Measurements from ENCODE around the gene FASTK.

Gene FASTK

GRCh38 chr7:151083071-151083823, 2.6 kb upstream of the FASTK start, which contains the start of gene TMUB1:
Gene TMUB1 (minus strand): TSS chr7:151083493. CDS start chr7:151082563, 930 bp downstream.
- peak in 56 of 58 donors; percentile 28 to 87 (median 68) for DNase-seq

DNA sequence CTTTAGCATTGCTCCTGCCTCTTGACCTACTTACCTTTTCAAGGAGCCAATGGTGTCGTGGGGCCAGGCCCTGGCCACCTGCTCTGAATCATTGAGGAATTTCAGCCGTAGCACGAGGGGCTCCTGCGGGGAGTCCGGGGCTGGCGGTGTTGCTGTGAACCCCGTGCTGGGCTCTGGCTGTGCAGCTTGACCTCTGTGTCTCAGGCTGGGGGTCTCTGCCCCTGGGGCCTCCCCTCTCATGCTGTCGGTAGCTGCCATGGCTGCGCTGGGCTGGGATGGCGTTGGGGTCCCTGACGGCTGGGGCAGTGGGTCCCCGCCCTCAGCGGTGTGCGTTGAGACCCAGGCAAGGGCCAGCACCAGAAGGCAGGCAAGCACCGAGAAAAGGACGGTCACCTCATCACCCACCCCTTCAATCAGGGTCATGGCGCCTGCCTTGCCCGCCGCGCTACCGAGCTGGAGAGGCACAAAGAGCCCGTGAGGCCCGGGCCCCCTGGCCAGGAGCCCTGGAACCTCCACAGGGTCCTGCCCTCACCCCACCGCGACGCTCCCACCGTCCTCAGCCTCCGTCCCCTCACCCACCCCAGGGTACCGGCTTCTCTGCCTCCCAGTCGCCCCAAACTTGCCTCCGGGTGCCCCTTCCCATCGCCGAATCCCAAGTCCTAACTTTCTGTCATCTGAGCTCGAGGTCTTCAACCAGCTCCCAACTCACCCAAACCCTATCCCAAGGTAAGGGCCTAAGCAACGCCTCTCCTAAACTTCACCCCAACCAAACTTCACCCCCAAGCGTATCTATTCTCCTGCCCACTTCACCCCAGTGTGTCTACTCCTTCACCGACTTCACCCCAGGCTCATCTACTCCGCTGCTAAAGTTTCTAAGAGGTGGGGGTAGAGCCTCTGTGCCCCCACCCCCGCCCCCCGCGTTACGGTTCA, 1.8 kb upstream of the FASTK start:
- no peak for DNase-seq

DNA sequence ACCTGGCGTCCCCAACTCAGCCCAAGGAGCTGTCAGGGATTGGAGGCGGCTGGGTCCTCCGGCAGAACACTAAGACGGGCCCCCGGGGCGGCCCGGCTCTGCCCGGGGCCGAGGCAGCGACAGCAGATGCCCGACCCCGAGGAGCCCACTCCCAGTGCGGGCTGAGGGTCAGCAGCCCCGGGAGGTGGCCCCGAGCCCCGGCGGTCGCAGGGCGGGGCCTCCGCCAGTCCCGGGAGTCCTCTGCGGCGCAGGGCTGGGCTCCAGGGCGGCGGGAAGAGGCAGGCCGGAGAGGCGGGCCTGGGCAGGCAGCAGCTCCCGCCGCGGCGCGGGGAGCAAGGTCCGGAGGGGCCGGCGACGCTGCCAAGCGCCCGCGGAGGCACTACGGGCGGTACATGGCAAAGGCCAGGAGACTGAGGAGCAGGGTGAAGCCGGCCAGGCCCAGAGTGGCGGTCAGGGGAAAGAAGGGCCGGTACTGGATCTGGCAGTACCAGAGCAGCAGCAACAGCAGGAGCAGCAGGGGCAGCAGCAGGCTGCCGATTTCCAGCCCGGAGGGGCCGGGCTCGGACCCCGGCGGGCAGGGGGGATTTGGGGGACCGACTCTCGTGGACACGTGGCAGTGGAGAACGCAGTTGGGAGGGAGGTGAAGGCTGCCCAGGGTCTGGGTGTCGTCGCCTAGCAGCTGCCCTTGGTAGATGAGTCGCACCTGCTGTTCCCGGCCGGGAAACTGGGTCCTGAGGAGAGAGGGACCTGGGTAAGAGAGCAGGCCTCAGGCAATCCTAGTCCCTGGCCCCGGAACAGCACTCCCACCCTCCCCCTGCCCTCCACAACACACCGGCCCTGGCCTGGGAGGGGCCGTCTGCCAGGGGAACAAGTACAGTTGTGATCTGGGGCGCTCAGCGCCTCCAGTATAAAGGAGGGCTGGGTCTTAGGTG, 827 bp upstream of the FASTK start:
- peak in 1 of 58 donors; percentile 12 for DNase-seq

DNA sequence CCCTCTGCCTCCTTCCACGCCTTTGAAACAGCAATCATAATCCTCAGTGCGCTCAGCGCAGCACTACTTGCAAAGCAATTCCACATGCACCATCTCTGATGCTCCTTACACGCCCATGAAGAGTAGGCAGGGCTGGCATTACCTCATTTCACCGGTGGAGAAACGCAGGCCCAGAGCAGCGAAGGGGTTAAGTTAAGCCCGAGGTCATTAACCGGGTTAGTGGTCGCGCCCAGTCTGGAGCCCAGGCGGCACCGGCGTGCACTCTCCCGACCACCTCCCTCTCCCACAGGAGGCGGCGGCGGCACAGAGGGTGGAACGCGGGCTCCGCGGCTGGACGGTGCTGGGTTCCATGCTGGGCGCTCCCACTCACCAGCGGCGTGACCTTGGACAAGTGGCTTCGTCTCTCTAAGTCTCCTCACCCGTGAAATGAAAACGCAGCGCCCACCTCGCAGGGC, 515 bp downstream of the FASTK start:
- peak in 5 of 58 donors; percentile 32 to 68 (median 58) for DNase-seq

DNA sequence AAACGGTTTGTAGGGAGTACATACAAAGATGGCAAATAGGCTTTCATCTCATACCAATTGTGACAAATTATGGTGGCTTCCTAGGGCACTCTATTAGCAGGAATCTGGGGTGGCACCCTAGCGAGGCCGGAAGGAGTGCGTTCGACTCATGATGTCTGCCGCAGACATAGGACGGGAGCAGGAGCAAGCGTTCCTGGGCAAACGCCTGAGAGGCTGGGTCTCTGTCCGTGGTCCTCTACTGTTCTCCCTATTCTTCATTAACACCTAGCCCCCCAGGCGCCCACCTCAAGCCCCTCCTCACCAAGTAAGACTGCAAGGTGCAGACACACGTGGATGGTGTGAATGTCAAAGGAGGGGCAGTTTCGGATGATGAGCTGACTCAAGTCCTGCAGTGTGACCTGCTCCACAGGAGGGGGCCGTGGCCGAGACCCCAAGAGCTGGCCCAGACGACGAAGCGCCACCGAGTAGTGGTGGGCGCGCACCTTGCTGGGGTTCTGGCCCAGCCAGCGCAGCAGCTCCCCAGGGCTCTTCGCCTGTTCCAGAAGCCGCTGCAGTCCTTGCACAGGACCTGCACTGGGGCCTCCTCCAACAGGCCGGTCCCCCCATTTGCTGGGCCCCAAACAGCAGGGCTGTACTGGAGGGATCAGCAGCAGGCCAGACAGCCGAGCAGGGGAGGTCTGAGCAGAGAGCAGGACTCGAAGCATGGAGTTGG, 1.3 kb downstream of the FASTK start:
- no peak for DNase-seq

DNA sequence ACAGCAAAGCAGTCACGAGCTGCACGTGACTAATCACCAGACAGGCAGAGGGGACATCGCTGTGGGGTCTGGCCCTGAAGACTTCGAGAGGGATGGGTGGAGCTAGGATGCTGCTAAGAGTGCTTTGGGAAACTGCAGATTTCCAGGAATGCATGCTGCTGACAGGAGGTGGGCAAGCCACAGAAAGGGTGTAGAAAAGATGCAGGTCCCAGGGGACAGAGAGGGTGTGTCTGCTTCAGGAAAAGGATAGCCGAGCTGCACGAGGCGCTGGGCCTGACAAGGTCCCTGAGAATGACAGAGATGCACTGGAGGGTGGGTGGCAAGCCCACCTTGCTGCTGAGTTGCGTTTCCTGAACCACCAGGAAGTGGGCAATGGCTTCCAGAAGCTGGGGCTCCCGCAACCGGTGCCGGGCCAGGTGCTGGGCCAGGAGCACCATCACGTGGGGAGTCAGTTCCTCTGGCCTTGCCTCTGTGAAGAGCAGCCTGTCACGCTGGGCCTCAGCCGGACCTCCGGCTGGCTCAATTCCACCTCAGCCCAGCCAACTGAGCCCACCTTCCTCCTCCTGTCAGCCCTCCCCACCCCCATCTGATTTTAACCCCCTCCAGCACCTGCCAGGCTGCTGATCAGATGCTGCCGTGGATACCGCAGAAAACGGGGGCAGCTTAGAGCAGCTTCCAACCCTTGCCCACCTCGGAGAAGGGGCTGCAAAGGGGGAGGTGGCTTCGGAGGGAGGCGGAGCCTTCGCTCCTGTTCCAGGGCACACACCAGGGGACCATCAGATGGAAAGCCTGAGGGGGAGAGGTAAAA, 2.2 kb downstream of the FASTK start:
- no peak for DNase-seq

DNA sequence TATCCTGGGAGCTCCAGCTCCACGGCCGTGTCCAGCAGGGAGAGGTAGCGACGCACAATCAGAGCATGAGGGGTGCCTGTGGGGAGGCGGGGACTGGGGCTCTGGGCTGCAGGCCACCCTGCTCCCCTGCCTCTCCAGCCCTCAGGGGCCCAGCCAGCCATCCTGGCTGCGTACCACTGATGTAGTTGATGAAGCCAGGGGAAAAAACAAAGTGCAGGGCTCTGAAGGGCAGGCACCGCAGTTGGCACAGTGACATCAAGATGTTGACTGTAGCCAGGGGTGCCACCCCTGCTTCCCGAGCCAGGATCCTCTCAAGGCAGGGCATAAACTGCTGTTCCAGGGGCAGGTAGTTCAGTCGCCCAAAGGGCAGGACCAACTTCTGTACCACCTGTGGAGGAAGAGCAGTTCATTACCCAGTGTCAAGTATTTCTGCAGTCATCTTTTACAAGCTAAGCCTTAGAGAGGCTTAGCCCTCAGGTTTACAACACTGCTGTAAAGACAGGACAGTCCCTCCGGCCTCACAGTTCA, 2.8 kb downstream of the FASTK start:
- no peak for DNase-seq

DNA sequence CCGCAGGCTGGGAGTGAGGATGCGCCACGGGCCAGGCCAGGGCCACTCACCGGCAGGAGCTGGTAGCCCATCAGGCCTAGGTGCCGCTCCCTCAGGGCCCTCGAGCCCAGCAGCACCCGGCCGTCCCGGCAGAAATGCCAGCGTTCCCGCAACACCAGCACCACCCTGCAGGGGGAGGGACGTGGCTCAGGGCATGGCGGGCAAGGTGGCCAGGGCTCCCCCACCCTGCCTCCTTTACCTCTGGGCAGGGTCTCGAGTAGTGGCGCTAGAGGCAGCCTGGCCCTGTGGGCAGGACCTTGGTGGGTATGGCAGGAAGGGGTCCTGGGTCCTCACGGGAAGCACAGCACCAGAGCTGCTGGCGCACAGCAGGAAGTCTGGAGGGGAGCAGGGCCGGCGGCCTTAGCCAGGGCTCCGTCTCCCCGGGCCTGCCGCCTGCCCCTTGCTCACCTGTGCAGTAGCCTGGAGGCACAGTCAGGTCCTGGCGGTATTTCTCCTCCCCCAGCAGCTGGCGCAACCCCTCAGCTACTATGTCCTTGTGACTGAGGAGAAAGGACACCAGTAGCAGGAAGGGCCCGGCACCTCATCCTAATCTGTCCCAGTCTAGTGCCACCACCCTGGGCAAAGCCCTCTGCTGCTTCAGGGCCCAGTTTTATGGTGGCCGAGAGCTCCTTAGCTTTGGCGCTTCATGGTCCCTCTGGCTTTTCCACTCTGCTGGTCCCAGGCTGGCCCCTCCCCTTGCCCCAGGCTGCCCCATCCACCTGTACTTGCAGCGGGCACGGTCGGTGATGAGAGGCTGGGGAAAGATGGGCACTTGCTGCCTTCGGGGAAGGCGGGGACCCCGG, 3.5 kb downstream of the FASTK start:
- DNase-seq, result no peak

- DNase-seq, result no peak
Observed at GRCh38 chr7:151075978-151076426, 4.6 kb downstream of the FASTK start.

- no peak for DNase-seq
Observed at GRCh38 chr7:151075662-151075971, 5.0 kb downstream of the FASTK start.

GRCh38 chr7:151074817-151075661, 5.6 kb downstream of the FASTK start:
- DNase-seq, result no peak

DNA sequence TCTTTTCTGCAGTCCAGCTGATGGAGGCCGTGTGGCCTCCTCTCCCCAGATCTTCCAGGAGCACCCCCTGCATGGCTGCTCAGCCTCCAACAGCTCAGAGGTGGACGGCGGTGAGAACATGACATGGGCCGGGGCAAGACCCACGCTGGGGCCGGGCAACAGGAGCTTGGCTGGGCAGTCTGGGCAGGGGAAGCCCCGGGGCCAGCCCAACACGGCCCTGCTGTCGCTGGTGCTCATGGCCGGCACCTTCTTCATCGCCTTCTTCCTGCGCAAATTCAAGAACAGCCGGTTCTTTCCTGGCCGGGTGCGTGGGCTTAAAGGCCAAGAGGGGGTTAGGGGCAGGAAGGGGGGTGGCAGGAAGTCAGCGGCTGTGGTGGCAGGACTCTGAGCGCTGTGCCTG, 6.6 kb downstream of the FASTK start:
- no peak for DNase-seq

GRCh38 chr7:151071032-151071866, 9.4 kb downstream of the FASTK start:
- no peak for DNase-seq

DNA sequence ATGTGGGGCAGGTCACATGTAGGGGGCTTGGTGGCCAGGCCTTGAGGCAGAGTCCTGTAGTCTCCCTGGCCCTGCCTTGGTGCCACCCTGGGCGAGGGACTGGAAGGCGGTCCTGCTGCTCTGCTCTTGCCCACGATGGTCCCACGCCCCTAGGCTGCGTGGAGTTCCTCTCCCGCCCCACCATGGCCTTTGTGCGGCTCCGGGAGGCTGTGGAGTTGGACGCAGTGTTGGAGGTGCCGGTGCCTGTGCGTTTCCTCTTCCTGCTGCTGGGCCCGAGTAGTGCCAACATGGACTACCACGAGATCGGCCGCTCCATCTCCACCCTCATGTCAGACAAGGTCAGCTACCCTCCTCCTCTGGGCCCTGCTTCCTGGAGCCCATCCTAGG, 10.0 kb downstream of the FASTK start:
- DNase-seq, result no peak

DNA sequence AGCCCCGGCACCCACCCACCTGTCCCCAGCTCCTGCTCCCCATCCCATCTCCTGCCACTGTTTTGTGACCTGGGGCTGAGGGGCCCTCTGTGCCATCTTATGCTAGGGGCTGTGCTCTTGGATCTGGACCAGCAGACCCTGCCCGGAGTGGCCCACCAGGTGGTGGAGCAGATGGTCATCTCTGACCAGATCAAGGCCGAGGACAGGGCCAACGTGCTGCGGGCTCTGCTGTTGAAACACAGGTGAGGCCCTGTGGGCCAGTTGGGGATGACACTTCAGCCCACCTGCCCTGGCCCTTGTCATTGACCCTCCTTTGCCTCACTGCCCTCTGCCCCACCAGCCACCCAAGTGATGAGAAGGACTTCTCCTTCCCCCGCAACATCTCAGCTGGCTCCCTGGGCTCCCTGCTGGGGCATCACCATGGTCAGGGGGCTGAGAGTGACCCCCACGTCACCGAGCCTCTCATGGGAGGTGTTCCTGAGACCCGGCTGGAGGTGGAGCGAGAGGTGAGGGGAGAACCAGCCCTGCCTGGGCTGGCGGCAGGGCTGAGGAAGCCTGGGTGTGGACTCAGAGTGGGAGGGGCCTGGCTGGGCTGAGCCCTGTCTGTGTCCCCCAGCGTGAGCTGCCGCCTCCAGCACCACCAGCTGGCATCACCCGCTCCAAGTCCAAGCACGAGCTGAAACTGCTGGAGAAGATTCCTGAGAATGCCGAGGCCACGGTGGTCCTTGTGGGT, 10.6 kb downstream of the FASTK start:
- DNase-seq, result no peak

Data from anterior cingulate cortex (tissue), 58 donors.